ENCODE data around the gene RFFL.

DNA sequence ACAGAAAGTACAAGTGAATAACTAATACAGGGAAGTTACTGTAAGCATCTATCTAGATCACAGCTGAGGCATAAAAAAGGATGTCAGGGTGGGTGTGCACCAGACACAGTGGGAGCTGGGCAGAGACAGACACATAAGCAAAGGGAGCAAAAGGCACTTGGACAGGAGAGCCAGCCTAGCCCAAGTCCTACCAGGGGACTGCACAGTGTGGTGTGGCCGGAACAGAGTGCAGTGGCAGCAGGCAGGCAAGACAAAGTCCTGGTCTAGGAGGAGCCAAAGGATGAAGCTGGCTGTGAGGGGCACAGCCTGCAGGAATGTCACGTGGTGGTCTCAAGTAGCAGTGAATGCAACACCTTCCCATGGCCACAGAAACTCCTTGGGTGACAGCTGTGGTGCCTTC is 34.3 kb upstream of the RFFL start:
- TF ChIP-seq, protein P1, sequence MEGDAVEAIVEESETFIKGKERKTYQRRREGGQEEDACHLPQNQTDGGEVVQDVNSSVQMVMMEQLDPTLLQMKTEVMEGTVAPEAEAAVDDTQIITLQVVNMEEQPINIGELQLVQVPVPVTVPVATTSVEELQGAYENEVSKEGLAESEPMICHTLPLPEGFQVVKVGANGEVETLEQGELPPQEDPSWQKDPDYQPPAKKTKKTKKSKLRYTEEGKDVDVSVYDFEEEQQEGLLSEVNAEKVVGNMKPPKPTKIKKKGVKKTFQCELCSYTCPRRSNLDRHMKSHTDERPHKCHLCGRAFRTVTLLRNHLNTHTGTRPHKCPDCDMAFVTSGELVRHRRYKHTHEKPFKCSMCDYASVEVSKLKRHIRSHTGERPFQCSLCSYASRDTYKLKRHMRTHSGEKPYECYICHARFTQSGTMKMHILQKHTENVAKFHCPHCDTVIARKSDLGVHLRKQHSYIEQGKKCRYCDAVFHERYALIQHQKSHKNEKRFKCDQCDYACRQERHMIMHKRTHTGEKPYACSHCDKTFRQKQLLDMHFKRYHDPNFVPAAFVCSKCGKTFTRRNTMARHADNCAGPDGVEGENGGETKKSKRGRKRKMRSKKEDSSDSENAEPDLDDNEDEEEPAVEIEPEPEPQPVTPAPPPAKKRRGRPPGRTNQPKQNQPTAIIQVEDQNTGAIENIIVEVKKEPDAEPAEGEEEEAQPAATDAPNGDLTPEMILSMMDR (IDR thresholded peaks at IDR 0.05) = no peak
- TF ChIP-seq POLR2A (IDR thresholded peaks at IDR 0.05) = no peak
